NCI-H1930 (cell line): ENCODE measurements around the gene HOATZ.

Experiments used
- DNase-seq, 2 experiments: peaks; one replicate each; lab custom pipeline; 2025; lab: John Stamatoyannopoulos, UW

HOATZ gene

GRCh38 chr11:111522426-111522825 lies 7.8 kb downstream of the HOATZ start:
- no peak for DNase-seq

- no peak for DNase-seq
These were observed 8.8 kb downstream of the HOATZ start for GRCh38 chr11:111523343-111523742.

DNA sequence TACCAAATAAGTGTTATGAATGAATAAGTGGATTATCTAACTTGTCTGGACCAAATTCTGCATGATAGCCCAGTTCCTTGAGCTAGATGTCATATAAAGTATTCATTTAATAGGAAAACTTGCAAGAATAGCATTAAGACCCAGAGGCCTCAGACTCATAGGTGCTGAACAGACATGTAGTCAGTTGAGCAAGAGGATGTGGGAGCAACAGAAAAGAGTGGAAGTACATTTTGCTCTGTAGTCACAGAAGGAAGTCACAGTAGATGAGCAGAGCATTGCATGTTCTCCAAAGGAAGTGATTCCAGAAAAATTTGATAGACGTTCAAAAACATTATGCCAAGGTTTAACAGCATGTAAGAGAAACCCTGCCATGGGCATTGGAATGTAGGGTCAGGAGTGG lies 9.5 kb downstream of the HOATZ start:
- no peak for DNase-seq

- DNase-seq: no peak
These were observed 10.9 kb downstream of the HOATZ start for GRCh38 chr11:111525456-111525855.

- DNase-seq: no peak
These were observed 11.9 kb downstream of the HOATZ start for GRCh38 chr11:111526501-111526900.

DNA sequence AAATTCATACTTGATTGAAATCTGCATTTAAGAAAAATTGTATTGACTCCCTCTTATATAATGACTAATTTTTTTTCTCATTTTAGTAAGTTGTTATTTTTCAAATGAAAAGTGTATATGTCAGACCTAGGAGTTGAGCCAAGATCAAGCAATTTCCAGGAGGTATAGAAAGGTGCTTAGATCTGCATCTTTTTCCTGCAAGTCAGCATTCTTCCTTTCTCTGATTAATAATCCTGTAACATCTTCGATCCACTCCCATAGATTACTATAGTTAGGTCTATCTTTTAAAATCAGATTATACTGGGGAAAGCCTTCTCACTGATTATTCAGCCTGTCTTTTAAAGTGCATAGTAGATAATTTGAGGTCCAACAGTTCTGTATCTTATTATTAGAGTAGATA lies 12.7 kb downstream of the HOATZ start:
- no peak for DNase-seq

DNA sequence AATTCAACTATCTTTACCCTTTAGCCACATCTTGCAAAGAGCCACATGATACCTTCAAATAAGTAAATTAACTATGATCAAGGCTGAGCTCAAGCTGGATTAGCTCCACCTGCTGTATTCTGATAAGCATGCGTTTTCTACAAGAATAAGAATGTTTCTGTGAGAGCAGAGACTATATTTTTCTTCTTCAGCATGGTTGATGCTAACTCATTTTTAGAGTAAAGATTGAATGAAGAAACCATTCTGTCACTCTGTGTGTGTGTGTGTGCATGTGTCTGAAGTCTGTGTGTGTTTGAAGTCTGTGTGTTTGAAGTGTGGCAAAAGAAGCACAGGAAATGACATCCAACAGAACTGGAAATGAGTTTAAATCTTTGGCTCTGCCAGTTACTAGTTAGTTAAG lies 14.0 kb downstream of the HOATZ start:
- no peak for DNase-seq

- DNase-seq: no peak
These were observed 15.5 kb downstream of the HOATZ start for GRCh38 chr11:111530091-111530490.

DNA sequence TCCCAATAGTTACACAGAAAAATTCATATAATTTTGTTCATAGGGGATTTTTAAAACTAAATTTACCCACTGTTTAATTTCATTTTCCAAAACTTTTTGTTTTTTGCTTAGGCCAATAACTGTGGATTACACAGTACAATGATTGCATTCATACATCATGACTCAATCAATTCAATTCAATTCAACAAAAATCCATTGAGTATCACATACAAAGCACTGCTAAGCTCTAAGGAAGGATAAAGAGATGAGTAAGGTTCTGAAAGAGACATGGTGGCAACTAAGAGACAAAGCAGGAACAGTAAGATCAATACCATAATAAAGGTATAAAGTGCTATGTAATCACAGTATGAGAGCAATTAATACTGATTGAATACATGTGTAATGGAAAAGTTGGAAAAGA lies 16.6 kb downstream of the HOATZ start:
- DNase-seq: no peak

DNA sequence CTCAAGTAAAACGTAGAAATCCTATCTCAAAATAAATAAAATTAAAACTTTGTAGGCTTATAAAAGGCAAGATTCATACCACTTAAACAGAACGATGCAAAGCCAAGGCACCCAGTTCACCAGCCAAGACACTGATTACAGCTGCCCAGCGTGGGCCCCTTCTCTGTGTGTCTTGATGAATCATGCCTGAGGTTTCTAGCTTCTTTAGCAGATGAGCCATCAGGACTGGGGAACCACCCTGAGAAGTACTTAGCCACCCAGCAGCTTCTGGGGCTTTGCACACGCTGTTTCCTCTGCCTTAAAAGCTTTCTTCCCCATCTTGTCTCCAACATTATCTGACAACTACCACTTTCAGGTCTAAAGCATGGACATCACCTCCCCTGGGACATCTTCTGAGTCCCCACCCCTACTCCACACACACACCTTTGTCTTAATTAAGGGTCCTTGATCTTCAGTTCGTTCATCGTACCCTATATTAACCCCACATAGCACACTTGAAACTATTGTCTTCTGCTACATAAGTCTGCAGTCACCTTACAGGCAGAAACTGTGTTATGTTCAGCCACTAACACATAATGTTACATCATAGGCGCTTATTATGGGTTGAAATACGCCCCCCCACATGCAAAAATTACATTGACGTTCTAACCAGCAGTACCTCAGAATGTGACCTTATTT lies 17.2 kb downstream of the HOATZ start:
- no peak for DNase-seq

DNA sequence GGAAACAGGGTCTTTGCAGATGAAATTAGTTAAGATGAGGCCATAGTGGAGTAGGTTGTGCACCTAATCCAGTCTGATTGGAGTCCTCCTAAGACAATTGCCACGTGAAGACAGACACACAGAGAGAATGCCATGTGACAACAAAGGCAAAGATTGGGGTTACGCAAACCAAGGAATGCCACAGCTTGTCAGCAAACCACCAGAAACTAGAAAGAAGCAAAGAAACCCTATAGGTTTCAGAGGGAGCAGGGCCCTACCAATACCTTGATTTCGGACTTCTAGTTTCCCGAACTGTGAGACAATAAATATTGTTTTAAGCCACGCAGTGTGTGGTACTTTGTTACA lies 17.8 kb downstream of the HOATZ start:
- no peak for DNase-seq

GRCh38 chr11:111535281-111535680 lies 20.7 kb downstream of the HOATZ start:
- no peak for DNase-seq

DNA sequence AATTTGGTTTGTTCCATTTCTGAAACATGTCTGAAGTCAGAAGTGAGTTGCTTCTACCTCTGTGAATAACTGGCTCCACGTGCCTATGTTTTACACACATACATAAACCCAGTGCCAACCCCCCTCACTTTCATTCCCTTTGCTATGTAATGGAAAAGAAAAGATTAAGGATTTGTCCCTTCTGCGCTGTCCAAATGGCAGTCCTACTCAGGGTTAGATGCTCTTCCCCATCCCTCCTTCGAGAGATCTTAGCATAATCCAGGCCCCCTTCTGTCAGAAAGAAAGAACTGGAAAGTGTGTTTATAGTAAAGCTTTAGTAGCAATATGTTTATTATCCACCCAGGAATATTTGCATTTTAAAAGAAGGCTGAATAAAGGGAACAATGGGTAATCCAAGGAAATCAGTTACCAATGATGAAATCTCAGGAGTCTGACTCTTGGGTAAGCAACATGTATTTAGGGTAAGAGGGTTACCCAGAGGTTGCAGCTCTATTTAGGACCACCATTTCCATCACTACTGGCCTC lies 22.8 kb downstream of the HOATZ start:
- no peak for DNase-seq

- no peak for DNase-seq
These were observed 24.0 kb downstream of the HOATZ start for GRCh38 chr11:111538407-111539114.

DNA sequence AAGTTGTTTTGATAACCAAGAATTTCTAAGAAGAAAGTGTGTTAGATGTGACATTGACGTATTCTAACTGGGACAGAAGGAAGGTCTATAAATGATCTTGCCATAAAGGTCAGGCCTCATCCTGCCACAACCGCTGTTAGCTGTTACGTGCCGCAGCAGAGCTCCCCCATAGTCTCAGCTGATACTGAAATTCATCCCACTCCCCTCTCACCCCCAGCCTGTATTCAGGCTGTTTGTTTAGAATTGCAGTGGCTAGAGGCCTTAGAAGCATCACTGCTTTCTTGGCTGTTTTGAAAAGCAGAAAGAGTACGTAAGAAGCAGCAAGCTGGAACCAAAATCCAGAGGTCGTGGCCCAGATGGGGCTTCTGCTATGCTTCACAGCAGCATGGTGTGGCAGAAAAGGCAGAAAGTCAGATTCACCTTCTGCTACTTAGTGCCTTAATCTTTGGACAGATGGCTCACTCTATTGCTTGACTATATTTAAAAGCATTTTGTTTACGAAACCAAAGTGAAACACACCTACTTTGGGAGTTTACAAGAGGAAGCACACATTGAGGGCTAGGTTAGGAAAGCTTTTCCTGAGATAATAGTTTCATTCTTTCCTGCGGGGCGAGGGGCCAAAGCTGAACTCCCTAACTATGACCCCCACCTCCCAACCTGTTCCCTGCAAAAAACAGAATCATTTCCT lies 25.0 kb downstream of the HOATZ start:
- DNase-seq: no peak

- DNase-seq: no peak
These were observed 25.7 kb downstream of the HOATZ start, which contains the start of gene LAYN for GRCh38 chr11:111540114-111540936. Gene LAYN (plus strand): TSS chr11:111540720. CDS start chr11:111540844, 124 bp downstream.

DNA sequence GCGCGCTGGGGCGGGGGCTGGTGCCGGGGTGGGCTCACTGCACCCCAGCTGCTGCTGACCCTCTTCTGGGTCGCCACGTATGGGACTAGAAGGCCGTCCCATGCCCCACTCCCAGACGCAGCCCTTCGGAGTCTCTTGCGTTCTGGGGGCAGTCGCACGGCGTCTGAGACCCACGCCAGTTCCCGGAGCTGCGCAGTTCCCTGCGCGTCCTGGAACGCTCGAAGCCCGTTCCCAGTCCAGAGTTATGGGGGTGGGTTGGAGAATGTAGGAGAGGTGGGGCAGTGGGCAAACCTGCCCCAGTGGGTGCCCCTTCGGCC lies 26.3 kb downstream of the HOATZ start:
- no peak for DNase-seq

GRCh38 chr11:111541254-111542061 lies 26.9 kb downstream of the HOATZ start:
- DNase-seq: no peak

GRCh38 chr11:111542606-111543275 lies 28.2 kb downstream of the HOATZ start:
- no peak for DNase-seq

- no peak for DNase-seq
These were observed 33.9 kb downstream of the HOATZ start for GRCh38 chr11:111548525-111548924.
